A549 (cell line): ENCODE measurements around the gene TECR. TPM values are rescaled to one million over a fixed set of nuclear protein-coding genes. Genes with fewer than 3 reads are reported as not detected.

Experiments used
- ATAC-seq, 2 experiments: fragments of 200-7000 bp in 1 of 2; fragments of >200 bp in 1 of 2; cut with Nextera tagmentation in 1 of 2; cut with Tn5 transposase in 1 of 2; 3 replicates each; pipeline versions ENCODE4 v1.8.0 to v1.9.1; 2018 to 2020; ENCODE audit warnings: mild to moderate bottlenecking in 1 of 2, moderate library complexity in 1 of 2
- CTCF ChIA-PET: fragments of 300-600 bp; sonication (Branson Sonifier 250); formaldehyde crosslinking; extraction: SDS; loops from one replicate; lab custom pipeline; 2021; ENCODE audit warnings: antibody characterized with exemption, inconsistent platforms; lab: Yijun Ruan, JAX
- POLR2A ChIA-PET: fragments of 350-600 bp; formaldehyde crosslinking; extraction: SDS; loops from one replicate; lab custom pipeline; 2021; ENCODE audit warnings: antibody characterized with exemption, inconsistent platforms; lab: Yijun Ruan, JAX
- DNase-seq, 2 experiments: peaks; one replicate each; pipeline versions ENCODE4 v3.0.0 to v3.0.0-alpha.2; 2011 to 2016; ENCODE audit warnings: low read depth in 1 of 2, low spot score in 1 of 2
- FAIRE-seq: peaks from 2 replicates; lab custom pipeline; 2011; peaks lifted over from hg19 to GRCh38; lab: Jason Lieb, UNC
- H3K27ac ChIP-seq, 2 experiments: fragments of >200 bp; sonication (Bioruptor Twin); formaldehyde crosslinking; 3 replicates each; pipeline ENCODE4 v1.5.1; 2016 to 2017
- H3K4me1 ChIP-seq: fragments of >200 bp; sonication (Bioruptor Twin); formaldehyde crosslinking; 3 replicates; pipeline ENCODE4 v1.6.1; 2016
- H3K4me2 ChIP-seq: fragments of >200 bp; sonication (Bioruptor Twin); formaldehyde crosslinking; 3 replicates; pipeline ENCODE4 v1.6.1; 2016
- H3K4me3 ChIP-seq: fragments of >200 bp; sonication (Bioruptor Twin); formaldehyde crosslinking; 3 replicates; pipeline ENCODE4 v1.5.1; 2016
- H3K9me3 ChIP-seq: fragments of >200 bp; sonication (Bioruptor Twin); formaldehyde crosslinking; 3 replicates; pipeline ENCODE4 v1.6.1; 2016
- CEBPB ChIP-seq, 2 experiments: fragments of >200 bp in 1 of 2; sonication (Bioruptor Twin) in 1 of 2; formaldehyde crosslinking in 1 of 2; IDR thresholded peaks; 2 replicates each; pipeline ENCODE4 v1.6.1; 2012 to 2016
- CHD2 ChIP-seq: fragments of 150-350 bp; IDR thresholded peaks from 2 replicates; pipeline ENCODE4 v1.6.1; 2014; ENCODE audit warnings: low read length; ENCODE audit not compliant: partially characterized antibody
- EP300 ChIP-seq, 2 experiments: fragments of >200 bp; sonication (Bioruptor Twin); formaldehyde crosslinking; IDR thresholded peaks; 2 replicates in 1 of 2; 3 replicates in 1 of 2; pipeline ENCODE4 v1.6.1; 2016 to 2017
- FOSB ChIP-seq: fragments of 250-450 bp; sonication (Bioruptor Pico); IDR thresholded peaks from 2 replicates; pipeline ENCODE4 v1.5.0; 2020; ENCODE audit warnings: mild to moderate bottlenecking, moderate library complexity
- FOSL2 ChIP-seq, 2 experiments: fragments of 450-650 bp in 1 of 2; fragments of >200 bp in 1 of 2; sonication (Bioruptor Twin) in 1 of 2; formaldehyde crosslinking; IDR thresholded peaks; 2 replicates each; pipeline versions ENCODE4 v1.5.0 to v1.6.1; 2016 to 2020; ENCODE audit warnings: mild to moderate bottlenecking in 1 of 2, moderate library complexity in 1 of 2
- FOXS1 ChIP-seq: fragments of 250-450 bp; sonication (Bioruptor Pico); IDR thresholded peaks from 2 replicates; pipeline ENCODE4 v1.5.0; 2020; ENCODE audit warnings: mild to moderate bottlenecking, moderate library complexity
- HDAC2 ChIP-seq: fragments of 200-600 bp; sonication (generic); IDR thresholded peaks from 2 replicates; pipeline ENCODE4 v1.6.1; 2016
- HEYL ChIP-seq: fragments of 250-450 bp; sonication (Bioruptor Pico); IDR thresholded peaks from 2 replicates; pipeline ENCODE4 v1.8.0; 2021; ENCODE audit warnings: mild to moderate bottlenecking, moderate library complexity
- KDM1A ChIP-seq: fragments of 200-600 bp; sonication (generic); IDR thresholded peaks from 2 replicates; pipeline ENCODE4 v1.6.1; 2016; ENCODE audit warnings: low read depth, mild to moderate bottlenecking
- MAFK ChIP-seq: fragments of 450-650 bp; IDR thresholded peaks from 2 replicates; pipeline ENCODE4 v1.6.1; 2014; ENCODE audit not compliant: partially characterized antibody
- NFE2L2 ChIP-seq: fragments of 150-350 bp; conservative IDR thresholded peaks from 2 replicates; pipeline ENCODE4 v1.6.1; 2014; ENCODE audit warnings: low read length
- POLR2A ChIP-seq: IDR thresholded peaks from 2 replicates; pipeline ENCODE4 v1.6.1; 2012; ENCODE audit warnings: mild to moderate bottlenecking, low read length
- RARB ChIP-seq: fragments of 250-450 bp; sonication (Bioruptor Pico); IDR thresholded peaks from 2 replicates; pipeline ENCODE4 v1.8.0; 2021; ENCODE audit warnings: mild to moderate bottlenecking, moderate library complexity
- RCOR1 ChIP-seq: fragments of 150-350 bp; IDR thresholded peaks from 2 replicates; pipeline ENCODE4 v1.6.1; 2014; ENCODE audit warnings: antibody characterized with exemption, low read length, low read depth
- SMC3 ChIP-seq: fragments of >200 bp; sonication (Bioruptor Twin); formaldehyde crosslinking; IDR thresholded peaks from 3 replicates; pipeline ENCODE4 v1.6.1; 2018; ENCODE audit warnings: inconsistent platforms
- SREBF2 ChIP-seq: fragments of 450-650 bp; IDR thresholded peaks from 2 replicates; pipeline ENCODE4 v1.6.1; 2014; ENCODE audit warnings: mild to moderate bottlenecking, moderate library complexity
- ZC3H11A ChIP-seq: fragments of 450-650 bp; IDR thresholded peaks from 2 replicates; pipeline ENCODE4 v1.6.1; 2014; ENCODE audit warnings: antibody characterized with exemption, mild to moderate bottlenecking
- ZSCAN20 ChIP-seq: fragments of 250-450 bp; sonication (Bioruptor Pico); IDR thresholded peaks from 2 replicates; pipeline ENCODE4 v1.8.0; 2022; ENCODE audit warnings: mild to moderate bottlenecking, moderate library complexity
- WGBS: methylation state at CpG from one replicate; pipeline ENCODE4 v1.1.6; 2017; ENCODE audit errors: missing lambda C conversion rate; 5-methylcytosine and 5-hydroxymethylcytosine counted together
- polyA plus RNA-seq, 4 experiments: library from polyadenylated mRNA; depleted of rRNA in 3 of 4; stranded (reverse); fragments of >200 nt; fragmentation: RNase III in 1 of 4; extraction: RNeasy Plus Mini Kit Qiagen cat#74134 plus additional on column Dnase treatment in 1 of 4; gene quantifications; 2 replicates in 3 of 4; 3 replicates in 1 of 4; pipeline ENCODE4 v1.2.3, GENCODE V29; 2011 to 2017
- TF ChIP-seq, protein P1 (sequence below): fragments of >200 bp; sonication (Bioruptor Twin); formaldehyde crosslinking; IDR thresholded peaks from 2 replicates; pipeline ENCODE4 v1.6.1; 2016
- TF ChIP-seq, protein P2 (sequence below): IDR thresholded peaks from 2 replicates; pipeline ENCODE4 v1.6.1; 2012
- TF ChIP-seq, protein P3 (sequence below): IDR thresholded peaks from 2 replicates; pipeline ENCODE4 v1.6.1; 2012; ENCODE audit warnings: low read depth, borderline replicate concordance
- TF ChIP-seq, protein P4 (sequence below): fragments of >200 bp; sonication (Bioruptor Twin); formaldehyde crosslinking; IDR thresholded peaks from 3 replicates; pipeline ENCODE4 v1.6.1; 2016
- TF ChIP-seq, protein P5 (sequence below): fragments of 450-650 bp; IDR thresholded peaks from 2 replicates; pipeline ENCODE4 v1.6.1; 2014; ENCODE audit warnings: antibody characterized with exemption
- TF ChIP-seq, protein P6 (sequence below): IDR thresholded peaks from 2 replicates; pipeline ENCODE4 v1.6.1; 2012

TECR gene
- polyA plus RNA-seq, 2 of the 4 experiments (the other 2 are of a cell fraction): 87.7 to 139 TPM

DNA sequence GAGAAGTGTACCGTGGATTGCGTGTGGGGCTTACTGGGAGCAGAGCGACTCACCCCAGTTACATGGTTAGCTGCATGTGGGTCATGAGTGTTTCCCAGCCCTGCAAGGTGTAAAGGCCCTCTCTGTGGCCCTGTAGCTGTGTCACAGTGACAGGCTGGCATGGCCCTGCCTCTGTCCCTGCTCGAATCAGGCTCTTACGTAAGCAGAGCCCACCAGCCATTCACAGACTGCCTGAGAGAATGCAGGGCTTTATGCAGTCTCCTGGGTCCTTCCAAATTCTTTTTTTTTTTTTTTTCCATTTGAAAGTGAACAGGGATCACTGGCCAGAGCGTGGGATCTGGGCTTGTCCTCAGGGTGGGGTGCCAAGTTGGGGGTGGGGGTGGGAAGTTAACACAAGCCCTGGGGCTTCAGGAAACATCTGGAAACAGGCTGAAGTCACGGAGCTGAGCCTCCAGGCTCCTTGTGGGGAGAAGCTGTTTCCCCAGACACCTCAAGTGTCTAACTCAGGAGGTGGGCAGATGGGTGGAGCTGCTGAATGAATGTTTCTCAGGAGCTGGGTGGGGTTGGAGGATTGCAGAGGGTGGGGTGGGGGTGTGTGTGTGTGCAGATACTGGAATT is 13.4 kb downstream of the TECR start:
- Histone ChIP-seq H3K4me3 (no peak overlapping the region), H3K4me2 (no peak overlapping the region), H3K27ac (no peak overlapping the region), H3K9me3 (no peaks in the 10 kb centered on the region), H3K4me1 (no peaks in the 10 kb centered on the region; the same call in 2 of the 3 replicates)
- CTCF ChIA-PET: interaction anchor here (1.5 kb wide), 1 partner anchor 14 kb away, joined by 6 read pairs; no protein-coding TSS in a partner anchor
- WGBS: 87% methylated on average over 7 of the region's 7 CpGs
- POLR2A ChIA-PET: interaction anchor here (0.5 kb wide), 1 partner anchor 66 kb away, joined by 3 read pairs; no protein-coding TSS in a partner anchor
- FAIRE-seq (no peak), ATAC-seq (no peak), DNase-seq (no peak)
- TF ChIP-seq EP300 (IDR thresholded peaks at IDR 0.05) (no peak), RCOR1 (no peak), KDM1A (no peak), HEYL (CRISPR knock-in tag) (no peak), ZSCAN20 (CRISPR knock-in tag) (no peak)

DNA sequence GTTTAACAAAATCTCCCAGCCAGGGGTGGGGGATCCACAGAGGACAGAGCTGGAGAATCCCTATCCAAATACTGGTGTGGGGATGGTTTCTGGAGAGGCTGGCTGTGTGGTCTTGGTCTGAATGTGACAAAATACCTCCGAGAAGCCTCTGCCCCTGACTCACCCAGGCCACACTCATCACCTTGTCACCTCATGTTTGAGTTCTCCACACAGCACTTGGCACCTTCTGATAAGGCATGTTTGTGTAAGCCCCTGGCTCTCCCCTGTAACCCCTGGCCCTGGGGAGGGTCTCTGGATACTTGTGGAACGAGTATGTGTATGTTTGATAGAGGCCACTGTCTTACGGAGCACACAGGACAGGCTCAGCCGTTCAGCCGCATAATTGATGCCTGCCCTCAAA is 14.7 kb downstream of the TECR start:
- H3K4me3 ChIP-seq: no peak overlapping the region
- DNase-seq: no peak
- H3K4me2 ChIP-seq: no peak overlapping the region
- CTCF ChIA-PET: interaction anchor here (3.2 kb wide), 1 partner anchor 12 kb away, joined by 15 read pairs; no protein-coding TSS in a partner anchor
- no peak for FAIRE-seq
- POLR2A ChIA-PET: no interaction called here
- no peak for ATAC-seq
- TF ChIP-seq FOSL2 (IDR thresholded peaks at IDR 0.05) (no peak), FOSL2 (CRISPR knock-in tag; IDR thresholded peaks at IDR 0.05) (no peak), FOXS1 (CRISPR knock-in tag) (no peak), SREBF2 (no peak), CEBPB (IDR thresholded peaks at IDR 0.05) (no peak), ZSCAN20 (CRISPR knock-in tag) (no peak), SMC3 (no peak), FOSB (CRISPR knock-in tag) (no peak), HDAC2 (no peak), RARB (no peak), NFE2L2 (no peak)
- TF ChIP-seq, protein P1, sequence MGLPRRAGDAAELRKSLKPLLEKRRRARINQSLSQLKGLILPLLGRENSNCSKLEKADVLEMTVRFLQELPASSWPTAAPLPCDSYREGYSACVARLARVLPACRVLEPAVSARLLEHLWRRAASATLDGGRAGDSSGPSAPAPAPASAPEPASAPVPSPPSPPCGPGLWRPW: no peak
- TF ChIP-seq, protein P2, sequence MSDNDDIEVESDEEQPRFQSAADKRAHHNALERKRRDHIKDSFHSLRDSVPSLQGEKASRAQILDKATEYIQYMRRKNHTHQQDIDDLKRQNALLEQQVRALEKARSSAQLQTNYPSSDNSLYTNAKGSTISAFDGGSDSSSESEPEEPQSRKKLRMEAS: no peak
- TF ChIP-seq, protein P3, sequence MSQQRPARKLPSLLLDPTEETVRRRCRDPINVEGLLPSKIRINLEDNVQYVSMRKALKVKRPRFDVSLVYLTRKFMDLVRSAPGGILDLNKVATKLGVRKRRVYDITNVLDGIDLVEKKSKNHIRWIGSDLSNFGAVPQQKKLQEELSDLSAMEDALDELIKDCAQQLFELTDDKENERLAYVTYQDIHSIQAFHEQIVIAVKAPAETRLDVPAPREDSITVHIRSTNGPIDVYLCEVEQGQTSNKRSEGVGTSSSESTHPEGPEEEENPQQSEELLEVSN: no peak
- TF ChIP-seq, protein P4, sequence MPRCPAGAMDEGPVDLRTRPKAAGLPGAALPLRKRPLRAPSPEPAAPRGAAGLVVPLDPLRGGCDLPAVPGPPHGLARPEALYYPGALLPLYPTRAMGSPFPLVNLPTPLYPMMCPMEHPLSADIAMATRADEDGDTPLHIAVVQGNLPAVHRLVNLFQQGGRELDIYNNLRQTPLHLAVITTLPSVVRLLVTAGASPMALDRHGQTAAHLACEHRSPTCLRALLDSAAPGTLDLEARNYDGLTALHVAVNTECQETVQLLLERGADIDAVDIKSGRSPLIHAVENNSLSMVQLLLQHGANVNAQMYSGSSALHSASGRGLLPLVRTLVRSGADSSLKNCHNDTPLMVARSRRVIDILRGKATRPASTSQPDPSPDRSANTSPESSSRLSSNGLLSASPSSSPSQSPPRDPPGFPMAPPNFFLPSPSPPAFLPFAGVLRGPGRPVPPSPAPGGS: no peak
- TF ChIP-seq, protein P5, sequence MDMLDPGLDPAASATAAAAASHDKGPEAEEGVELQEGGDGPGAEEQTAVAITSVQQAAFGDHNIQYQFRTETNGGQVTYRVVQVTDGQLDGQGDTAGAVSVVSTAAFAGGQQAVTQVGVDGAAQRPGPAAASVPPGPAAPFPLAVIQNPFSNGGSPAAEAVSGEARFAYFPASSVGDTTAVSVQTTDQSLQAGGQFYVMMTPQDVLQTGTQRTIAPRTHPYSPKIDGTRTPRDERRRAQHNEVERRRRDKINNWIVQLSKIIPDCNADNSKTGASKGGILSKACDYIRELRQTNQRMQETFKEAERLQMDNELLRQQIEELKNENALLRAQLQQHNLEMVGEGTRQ: no peak
- no peak overlapping the region for H3K27ac ChIP-seq
- no peaks in the 10 kb centered on the region; the same call in 2 of the 3 replicates for H3K4me1 ChIP-seq
- no peaks in the 10 kb centered on the region for H3K9me3 ChIP-seq
- 78% methylated on average over 4 of the region's 5 CpGs for WGBS

DNA sequence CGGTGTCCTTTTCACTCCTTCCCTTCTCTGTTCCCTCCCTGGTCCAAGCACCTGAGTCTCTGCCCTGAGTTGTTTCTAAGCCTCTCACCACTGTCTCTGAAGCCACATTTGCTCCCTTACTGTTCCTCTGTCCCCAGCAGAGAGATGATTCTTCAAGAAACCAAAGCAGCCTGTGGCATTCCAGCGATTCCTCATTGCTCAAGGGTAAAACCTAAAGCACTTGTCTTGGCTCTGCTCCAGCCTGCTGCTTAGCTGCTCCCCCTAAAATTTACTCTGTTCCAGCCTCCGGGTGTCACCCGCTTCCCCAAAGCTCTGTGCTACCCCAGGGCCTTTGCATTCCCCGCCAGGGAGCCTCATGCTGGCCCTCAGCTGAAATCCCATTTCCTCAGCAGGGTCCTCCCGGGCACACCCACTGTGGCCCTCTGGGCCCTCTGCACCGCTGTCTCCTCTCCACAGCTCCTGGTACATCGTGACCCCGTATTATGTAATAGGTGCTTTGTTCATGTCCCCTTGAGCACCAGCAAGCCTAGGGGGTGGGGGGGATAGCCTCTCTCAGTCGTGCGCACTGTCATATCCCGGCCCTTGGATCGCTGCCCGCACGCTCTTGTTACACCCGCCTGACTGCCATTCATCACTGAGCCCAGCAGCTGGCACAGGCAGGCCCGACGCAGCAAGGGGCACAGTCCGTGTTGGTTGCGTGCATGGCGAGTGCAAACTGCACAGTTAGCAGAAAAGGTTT is 15.8 kb downstream of the TECR start:
- TF ChIP-seq, protein P6, sequence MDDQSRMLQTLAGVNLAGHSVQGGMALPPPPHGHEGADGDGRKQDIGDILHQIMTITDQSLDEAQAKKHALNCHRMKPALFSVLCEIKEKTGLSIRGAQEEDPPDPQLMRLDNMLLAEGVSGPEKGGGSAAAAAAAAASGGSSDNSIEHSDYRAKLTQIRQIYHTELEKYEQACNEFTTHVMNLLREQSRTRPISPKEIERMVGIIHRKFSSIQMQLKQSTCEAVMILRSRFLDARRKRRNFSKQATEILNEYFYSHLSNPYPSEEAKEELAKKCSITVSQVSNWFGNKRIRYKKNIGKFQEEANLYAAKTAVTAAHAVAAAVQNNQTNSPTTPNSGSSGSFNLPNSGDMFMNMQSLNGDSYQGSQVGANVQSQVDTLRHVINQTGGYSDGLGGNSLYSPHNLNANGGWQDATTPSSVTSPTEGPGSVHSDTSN: no peak
- no peak for TF ChIP-seq POLR2A
- TF ChIP-seq MAFK: peak; percentile 47
- no peak for TF ChIP-seq ZC3H11A
- TF ChIP-seq CHD2: no peak
- POLR2A ChIA-PET: no interaction called here
- H3K9me3 ChIP-seq: no peaks in the 10 kb centered on the region
- H3K4me1 ChIP-seq: peaks cover 3% of the 10 kb centered on the region; the same call in 1 of the 3 replicates
- no peak overlapping the region for H3K27ac ChIP-seq
- DNase-seq (no peak), FAIRE-seq (no peak), ATAC-seq (no peak)
- 90% methylated on average over 21 of the region's 21 CpGs for WGBS
- no peak overlapping the region for H3K4me3 ChIP-seq
- H3K4me2 ChIP-seq: no peak overlapping the region
- CTCF ChIA-PET: interaction anchor here (1.3 to 3.2 kb wide), 3 partner anchors 9 to 29 kb away, joined by 4 to 15 read pairs (median 5); no protein-coding TSS in a partner anchor
